Caco-2 (cell line): ENCODE results near the gene ZBTB7A. TPM values are rescaled to one million over a fixed set of nuclear protein-coding genes. Genes with fewer than 3 reads are reported as not detected.

Experiments used
- BruUV-seq: library from RNA; stranded (reverse); fragments of 400-500 nt; replicated peaks from 2 replicates; lab custom pipeline; 2021; lab: Mats Ljungman, UMichigan
- CTCF ChIA-PET: fragments of 300-600 bp; sonication (Branson Sonifier 250); formaldehyde crosslinking; loops from one replicate; lab custom pipeline; 2022; ENCODE audit warnings: antibody characterized with exemption; lab: Charles Lee
- POLR2A ChIA-PET: fragments of 300-600 bp; sonication (Branson Sonifier 250); formaldehyde crosslinking; loops from one replicate; lab custom pipeline; 2022; ENCODE audit warnings: antibody characterized with exemption; lab: Charles Lee
- DNase-seq, 2 experiments: peaks; one replicate each; pipeline versions ENCODE4 v3.0.0 to v3.0.0-alpha.2; 2020 to 2022
- H3K27me3 ChIP-seq: replicated peaks from 2 replicates; pipeline ENCODE4 v1.6.0; 2011; ENCODE audit warnings: low read length; ENCODE audit not compliant: control insufficient read depth, insufficient read depth
- H3K36me3 ChIP-seq: 2 replicates; pipeline ENCODE4 v1.5.1; 2011; ENCODE audit warnings: low read length; ENCODE audit not compliant: control insufficient read depth, insufficient read depth
- H3K4me1 ChIP-seq: fragments of 250-450 bp; sonication (Bioruptor Pico); 2 replicates; pipeline ENCODE4 v1.5.1; 2020; ENCODE audit warnings: mild to moderate bottlenecking
- H3K4me3 ChIP-seq: 2 replicates; pipeline ENCODE4 v1.5.1; 2011; ENCODE audit warnings: low read depth, mild to moderate bottlenecking, control low read depth, low read length
- H3K9me3 ChIP-seq: fragments of 250-450 bp; sonication (Bioruptor Pico); 2 replicates; pipeline ENCODE4 v1.5.1; 2020; ENCODE audit warnings: mild to moderate bottlenecking, moderate library complexity
- H3K27ac Mint-ChIP-seq: one replicate; pipeline ENCODE4 v1.8.0; 2022; ENCODE audit warnings: mixed read lengths; ENCODE audit not compliant: unreplicated experiment
- H3K27me3 Mint-ChIP-seq: one replicate; pipeline ENCODE4 v1.8.0; 2022; ENCODE audit warnings: mixed read lengths; ENCODE audit not compliant: insufficient read depth, unreplicated experiment
- H3K36me3 Mint-ChIP-seq: one replicate; pipeline ENCODE4 v1.8.0; 2022; ENCODE audit warnings: mild to moderate bottlenecking, mixed read lengths; ENCODE audit not compliant: insufficient read depth, unreplicated experiment
- H3K4me1 Mint-ChIP-seq: one replicate; pipeline ENCODE4 v1.8.0; 2022; ENCODE audit warnings: low read depth, mixed read lengths; ENCODE audit not compliant: unreplicated experiment
- H3K4me3 Mint-ChIP-seq: one replicate; pipeline ENCODE4 v1.8.0; 2022; ENCODE audit warnings: mild to moderate bottlenecking, moderate library complexity, mixed read lengths; ENCODE audit not compliant: unreplicated experiment
- H3K9me3 Mint-ChIP-seq: one replicate; pipeline ENCODE4 v1.8.0; 2022; ENCODE audit warnings: mixed read lengths; ENCODE audit not compliant: unreplicated experiment
- CTCF ChIP-seq, 2 experiments: fragments of 200-600 bp in 1 of 2; IDR thresholded peaks; 1 replicate in 1 of 2; 2 replicates in 1 of 2; pipeline versions ENCODE4 v1.5.1 to v1.8.0; 2011 to 2022; ENCODE audit warnings: antibody characterized with exemption in 1 of 2, control low read depth in 1 of 2, inconsistent platforms in 1 of 2, low read depth in 1 of 2, low read length in 1 of 2, mild to moderate bottlenecking in 1 of 2, moderate library complexity in 1 of 2; ENCODE audit not compliant: insufficient read depth in 1 of 2, severe bottlenecking in 1 of 2, unreplicated experiment in 1 of 2
- intact Hi-C: fragments of 100-400 bp; cut with micrococcal nuclease; formaldehyde crosslinking; loops from one replicate; pipeline ENCODE4 v1.10.0; 2022; ENCODE audit not compliant: unreplicated experiment
- total RNA-seq: library from RNA; stranded (reverse); gene quantifications from 2 replicates; pipeline ENCODE4 v1.2.3, GENCODE V29; 2022

ZBTB7A gene
- total RNA-seq, 1 experiment from 2014 or later, result 11.9 TPM

- Histone ChIP-seq H3K36me3 (peaks cover 1% of the 10 kb centered on the region), H3K27me3 (no peaks in the 10 kb centered on the region), H3K4me3 (no peak overlapping the region), H3K9me3 (no peaks in the 10 kb centered on the region), H3K4me1 (peaks cover 47% of the 10 kb centered on the region)
- Mint-ChIP-seq H3K9me3 (no peaks in the 10 kb centered on the region), H3K4me3 (no peak overlapping the region), H3K27ac (peak overlapping the region; percentile 51), H3K4me1 (no peaks in the 10 kb centered on the region), H3K36me3 (peaks cover 68% of the 10 kb centered on the region), H3K27me3 (no peaks in the 10 kb centered on the region)
- DNase-seq, result no peak
- ChIA-PET POLR2A (no interaction called here), CTCF (no interaction called here)
- intact Hi-C loops, result loop anchor here (10.0 kb wide), 1 partner anchor 75 kb away; the partner anchor contains the start of gene EEF2
- no TSS peak for BruUV-seq
- no peak for TF ChIP-seq CTCF (IDR thresholded peaks at IDR 0.05; ENCODE audit: insufficient read depth in 1 of 2, low read depth in 1 of 2, low read length in 1 of 2, severe bottlenecking in 1 of 2, unreplicated experiment in 1 of 2)
Measured at GRCh38 chr19:4059891-4060620, 6.6 kb downstream of the ZBTB7A start.

GRCh38 chr19:4059453-4059871 is 7.2 kb downstream of the ZBTB7A start:
- Histone ChIP-seq H3K4me3 (no peak overlapping the region), H3K27me3 (no peaks in the 10 kb centered on the region), H3K36me3 (peaks cover 1% of the 10 kb centered on the region), H3K9me3 (no peaks in the 10 kb centered on the region), H3K4me1 (peaks cover 47% of the 10 kb centered on the region)
- ChIA-PET POLR2A (no interaction called here), CTCF (no interaction called here)
- Mint-ChIP-seq H3K27ac (no peak overlapping the region), H3K4me1 (no peaks in the 10 kb centered on the region), H3K27me3 (no peaks in the 10 kb centered on the region), H3K36me3 (peaks cover 70% of the 10 kb centered on the region), H3K4me3 (no peak overlapping the region), H3K9me3 (no peaks in the 10 kb centered on the region)
- intact Hi-C loops, result no loop called here
- no TSS peak for BruUV-seq
- DNase-seq, result no peak
- TF ChIP-seq CTCF (IDR thresholded peaks at IDR 0.05; ENCODE audit: insufficient read depth in 1 of 2, low read depth in 1 of 2, low read length in 1 of 2, severe bottlenecking in 1 of 2, unreplicated experiment in 1 of 2), result no peak

- H3K27me3 ChIP-seq, result no peaks in the 10 kb centered on the region
- H3K4me3 ChIP-seq, result no peak overlapping the region
- no peaks in the 10 kb centered on the region for H3K9me3 ChIP-seq
- CTCF ChIA-PET, result interaction anchor here (0.7 to 0.8 kb wide), 2 partner anchors 128 to 293 kb away, joined by 3 to 6 read pairs; no protein-coding TSS in a partner anchor
- peaks cover 70% of the 10 kb centered on the region for H3K36me3 Mint-ChIP-seq
- H3K9me3 Mint-ChIP-seq, result no peaks in the 10 kb centered on the region
- peaks cover 43% of the 10 kb centered on the region for H3K4me1 ChIP-seq
- peaks cover 1% of the 10 kb centered on the region for H3K36me3 ChIP-seq
- H3K27me3 Mint-ChIP-seq, result no peaks in the 10 kb centered on the region
- intact Hi-C loops, result no loop called here
- POLR2A ChIA-PET, result interaction anchor here (0.6 kb wide), 1 partner anchor 1757 kb away, joined by 7 read pairs; no protein-coding TSS in a partner anchor
- H3K27ac Mint-ChIP-seq, result peak overlapping the region; percentile 8
- no peak for TF ChIP-seq CTCF (IDR thresholded peaks at IDR 0.05; ENCODE audit: insufficient read depth in 1 of 2, low read depth in 1 of 2, low read length in 1 of 2, severe bottlenecking in 1 of 2, unreplicated experiment in 1 of 2)
- no peaks in the 10 kb centered on the region for H3K4me1 Mint-ChIP-seq
- BruUV-seq, result no TSS peak
- H3K4me3 Mint-ChIP-seq, result no peak overlapping the region
- DNase-seq, result no peak
Measured at GRCh38 chr19:4058693-4059452, 7.8 kb downstream of the ZBTB7A start.
